ENCODE data around the gene TEDC1.

The TEDC1 gene

GRCh38 chr14:105497671-105498429, 6.8 kb downstream of the TEDC1 start:
- DNase-seq, result no peak

GRCh38 chr14:105498430-105499255, 7.6 kb downstream of the TEDC1 start:
- no peak for DNase-seq

- no peak for DNase-seq
These were observed 8.4 kb downstream of the TEDC1 start for GRCh38 chr14:105499256-105500035.

- no peak for DNase-seq
These were observed 9.1 kb downstream of the TEDC1 start for GRCh38 chr14:105500036-105500725.

DNA sequence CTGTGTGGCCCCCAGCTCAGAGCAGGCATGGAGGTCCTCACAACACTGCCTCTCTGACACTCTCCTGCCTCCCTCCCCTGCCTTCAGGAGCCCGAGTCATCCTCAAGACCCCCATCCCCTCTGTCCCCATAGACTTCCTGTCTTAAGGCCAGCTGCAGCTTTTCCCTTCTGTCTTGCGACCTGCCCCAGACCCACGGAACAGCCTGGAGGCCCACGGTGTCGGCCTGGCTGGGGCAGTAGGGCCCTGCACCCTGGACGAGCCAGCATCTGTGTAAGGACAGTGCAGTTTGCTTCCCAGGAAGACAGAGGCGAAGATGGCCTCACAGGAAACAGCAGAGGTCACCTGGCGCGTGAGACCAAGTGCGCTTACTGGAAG, 9.7 kb downstream of the TEDC1 start:
- DNase-seq, result no peak

GRCh38 chr14:105501504-105502291, 10.7 kb downstream of the TEDC1 start:
- no peak for DNase-seq

DNA sequence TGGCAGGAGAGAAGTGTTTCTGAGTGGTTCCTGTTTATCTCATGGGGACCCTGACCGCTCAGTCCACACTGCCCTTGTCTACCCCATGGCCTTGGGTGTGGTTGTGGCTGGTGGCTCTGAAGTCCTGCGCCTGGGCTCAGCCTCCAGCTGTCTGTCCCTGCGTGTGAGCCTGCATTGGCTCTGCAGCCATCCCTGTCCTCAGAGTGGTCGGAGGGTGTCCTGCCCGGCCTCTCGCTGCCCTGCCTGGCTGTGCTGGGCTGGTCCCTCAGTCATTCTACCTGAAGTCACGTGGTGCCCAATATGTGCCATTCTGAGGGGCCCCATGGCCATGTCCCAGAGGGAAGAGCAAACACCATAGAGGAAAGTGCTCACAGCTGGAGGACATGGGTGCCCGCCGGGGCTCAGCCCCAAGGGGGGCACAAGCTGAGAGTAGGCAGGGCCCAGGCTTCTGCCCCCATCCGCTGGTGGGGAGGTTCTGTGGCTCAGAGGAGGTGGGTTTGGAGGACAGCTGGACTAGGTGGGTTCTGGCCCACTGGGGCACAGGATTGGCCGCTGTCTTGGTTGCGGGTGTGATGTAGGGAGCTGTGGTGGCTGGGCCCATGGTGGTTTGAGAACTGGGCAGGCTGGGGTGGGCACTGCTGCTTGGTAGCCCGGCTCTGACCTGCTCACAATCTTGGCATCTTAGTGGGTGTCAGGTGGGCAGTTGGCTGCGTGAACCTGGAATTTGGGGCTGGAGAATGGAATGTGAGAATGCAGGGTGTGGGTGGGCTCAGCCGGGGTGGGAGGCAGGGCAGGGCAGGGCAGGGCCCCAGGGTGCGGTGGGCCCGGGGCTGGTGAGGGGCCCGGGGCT, 11.6 kb downstream of the TEDC1 start:
- DNase-seq, result no peak

DNA sequence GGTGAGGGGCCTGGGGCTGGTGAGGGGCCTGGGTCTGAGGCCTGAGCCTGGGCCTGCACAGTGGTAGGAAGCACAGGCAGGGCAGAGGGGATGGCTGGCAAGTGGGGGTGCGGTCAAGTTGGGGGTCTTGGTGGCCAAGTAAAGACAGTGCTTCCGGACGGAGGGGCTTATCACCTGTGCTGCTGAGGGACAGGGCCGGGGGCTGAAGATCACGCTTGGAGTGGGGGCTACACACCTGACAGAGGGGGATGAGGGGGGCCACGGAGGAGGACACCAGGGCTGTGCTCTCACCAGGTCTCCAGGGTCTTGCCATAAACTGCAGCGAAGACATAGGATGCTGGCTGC, 12.2 kb downstream of the TEDC1 start:
- no peak for DNase-seq

- no peak for DNase-seq
These were observed 13.1 kb downstream of the TEDC1 start for GRCh38 chr14:105503935-105504692.

DNA sequence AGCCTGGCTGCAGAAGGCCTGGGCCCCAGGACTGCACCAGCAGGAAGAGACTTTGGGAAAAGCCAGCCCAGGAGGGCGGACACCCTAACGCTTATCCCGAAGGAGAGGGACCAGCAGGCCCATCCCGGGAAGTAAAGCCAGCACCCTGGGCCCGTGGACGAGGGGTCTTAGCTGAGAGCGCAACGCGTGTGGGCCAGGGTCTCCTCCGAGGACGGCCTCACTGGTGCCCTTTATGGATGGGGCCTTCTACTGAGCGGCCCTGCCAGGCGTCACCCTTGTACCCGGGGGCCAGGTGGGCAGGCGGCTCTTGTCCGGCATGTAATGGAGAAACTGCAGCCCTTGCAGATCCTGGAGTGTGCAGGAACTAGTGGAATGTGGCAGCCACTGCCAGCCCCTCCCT, 14.1 kb downstream of the TEDC1 start:
- DNase-seq, result no peak

- DNase-seq, result no peak
These were observed 16.2 kb downstream of the TEDC1 start for GRCh38 chr14:105507247-105507646.

GRCh38 chr14:105508069-105508468, 17.0 kb downstream of the TEDC1 start:
- DNase-seq, result no peak

DNA sequence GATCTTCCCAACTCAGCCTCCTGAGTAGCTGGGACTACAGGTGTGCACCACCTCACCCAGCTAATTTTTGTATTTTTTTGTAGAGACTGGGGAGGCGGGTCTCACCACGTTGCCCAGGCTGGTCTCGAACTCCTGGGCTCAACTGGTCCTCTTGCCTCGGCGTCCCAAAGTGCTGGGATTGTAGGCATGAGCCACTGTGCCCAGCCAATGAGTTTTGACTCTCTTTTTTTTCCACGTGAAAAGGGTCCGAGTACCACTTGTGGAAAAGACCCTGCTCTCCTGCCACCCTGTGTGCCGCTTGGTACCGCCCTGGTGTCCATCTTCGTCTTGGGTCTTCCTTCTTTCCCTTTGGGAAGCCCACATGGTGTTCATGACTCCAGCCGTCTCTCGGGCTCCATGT, 17.6 kb downstream of the TEDC1 start:
- DNase-seq, result no peak

DNA sequence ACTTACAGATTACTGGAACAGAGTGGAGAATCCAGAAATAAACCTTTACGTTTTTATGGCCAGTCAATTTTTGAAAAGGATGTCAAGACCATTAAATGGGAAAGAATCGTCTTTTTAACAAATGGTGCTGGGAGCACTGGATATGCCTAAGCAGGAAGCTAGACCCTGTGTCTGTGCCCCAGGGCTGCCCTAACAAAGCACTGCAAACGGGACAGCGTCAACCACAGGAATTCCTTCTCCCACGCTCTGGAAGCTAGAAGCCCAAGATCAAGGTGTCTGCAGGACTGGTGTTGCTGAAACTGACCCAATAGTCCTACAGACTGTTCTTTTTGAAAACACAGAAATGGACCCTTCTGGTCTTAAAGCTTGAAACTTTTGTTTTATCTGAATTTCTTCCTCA, 26.1 kb downstream of the TEDC1 start:
- DNase-seq, result no peak

GRCh38 chr14:105519946-105520698, 29.1 kb downstream of the TEDC1 start:
- no peak for DNase-seq

GRCh38 chr14:105525326-105525725, 34.3 kb downstream of the TEDC1 start:
- DNase-seq, result no peak

- DNase-seq, result peak; percentile 44
These were observed 35.1 kb downstream of the TEDC1 start, which contains the start of gene TMEM121 for GRCh38 chr14:105525861-105526775. TSS of gene TMEM121 (plus strand) at chr14:105526583. CDS start at chr14:105528835, 2,252 bp downstream.

DNA sequence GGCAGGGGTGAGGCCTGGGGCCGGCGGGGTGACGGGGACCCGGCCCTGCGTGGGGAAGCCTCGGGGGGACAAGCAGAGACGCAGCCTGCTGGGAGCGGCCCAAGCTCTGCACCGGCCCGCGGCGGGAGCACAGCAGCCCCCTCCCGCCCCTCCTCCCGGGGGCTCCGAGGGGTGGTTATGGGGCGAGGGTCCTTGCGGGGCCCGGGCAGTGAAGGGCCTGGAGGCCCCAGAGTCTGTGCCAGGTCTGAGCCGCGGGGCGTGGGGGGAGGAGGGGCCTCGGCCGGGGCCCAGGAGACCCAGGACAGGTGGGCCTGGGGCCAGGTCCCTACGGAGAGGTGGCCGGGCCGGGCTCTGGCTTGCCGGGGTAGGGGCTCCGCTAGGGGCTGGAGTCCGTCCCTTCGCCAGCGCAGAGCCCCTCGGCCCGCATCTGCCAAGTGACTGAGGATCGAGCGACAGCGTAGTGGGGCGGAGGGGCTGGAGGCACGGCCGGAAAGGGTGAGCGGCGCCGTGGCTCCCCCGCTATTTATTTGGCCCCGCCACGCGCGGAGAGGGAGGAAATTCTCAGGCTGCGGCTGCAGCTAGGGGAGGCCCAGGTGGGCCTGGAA, 35.8 kb downstream of the TEDC1 start:
- DNase-seq, result peak; percentile 9
